ENCODE results near the gene LETMD1.

Gene LETMD1

GRCh38 chr12:51087818-51088217 is 39.7 kb downstream of the LETMD1 start (continued):
- TF ChIP-seq ZXDB (tag by site-specific recombination; IDR thresholded peaks at IDR 0.05) (no peak), SALL2 (tag by site-specific recombination; IDR thresholded peaks at IDR 0.05; ENCODE audit: borderline replicate concordance) (no peak), ZNF280D (tag by site-specific recombination; IDR thresholded peaks at IDR 0.05) (no peak)

- peaks cover 28 to 36% of the 10 kb centered on the region in 2 experiments for H3K36me3 ChIP-seq (ENCODE audit: control insufficient read depth in 2 of 2, insufficient read depth in 1 of 2, low read length in 2 of 2)
- TF ChIP-seq ZNF518A (tag by site-specific recombination; conservative IDR thresholded peaks at IDR 0.05; ENCODE audit: low read depth), result no peak
- TF ChIP-seq REPIN1 (tag by site-specific recombination; IDR thresholded peaks at IDR 0.05; ENCODE audit: low read depth), result no peak
- TF ChIP-seq ZNF18 (tag by site-specific recombination; IDR thresholded peaks at IDR 0.05), result no peak
- no peak for TF ChIP-seq ZNF239 (tag by site-specific recombination; IDR thresholded peaks at IDR 0.05)
- TF ChIP-seq SCRT2 (tag by site-specific recombination; IDR thresholded peaks at IDR 0.05), result no peak
- no peak for TF ChIP-seq ZNF155 (tag by site-specific recombination; IDR thresholded peaks at IDR 0.05)
- TF ChIP-seq ZBTB10 (tag by site-specific recombination; IDR thresholded peaks at IDR 0.05), result no peak
- TF ChIP-seq ZNF335 (tag by site-specific recombination; conservative IDR thresholded peaks at IDR 0.05), result no peak
- TF ChIP-seq GLI4 (tag by site-specific recombination; IDR thresholded peaks at IDR 0.05), result no peak
- no peak for TF ChIP-seq BCL11B (tag by site-specific recombination; IDR thresholded peaks at IDR 0.05; ENCODE audit: low read depth)
- no peak for TF ChIP-seq ZEB2 (tag by site-specific recombination; IDR thresholded peaks at IDR 0.05)
- TF ChIP-seq ZNF16 (tag by site-specific recombination; IDR thresholded peaks at IDR 0.05; ENCODE audit: low read depth), result no peak
- no peak for TF ChIP-seq ZNF184 (tag by site-specific recombination; IDR thresholded peaks at IDR 0.05)
- TF ChIP-seq ZNF214 (tag by site-specific recombination; IDR thresholded peaks at IDR 0.05; ENCODE audit: borderline replicate concordance), result no peak
- TF ChIP-seq ZNF521 (tag by site-specific recombination; IDR thresholded peaks at IDR 0.05), result no peak
- no peak for TF ChIP-seq ZNF548 (tag by site-specific recombination; IDR thresholded peaks at IDR 0.05)
- TF ChIP-seq ZSCAN23 (tag by site-specific recombination; IDR thresholded peaks at IDR 0.05), result no peak
- CTCF ChIA-PET, result interaction anchor here (0.6 kb wide), 1 partner anchor 280 kb away, joined by 6 read pairs; no protein-coding TSS in a partner anchor
Observed at GRCh38 chr12:51090705-51091229, 42.6 kb downstream of the LETMD1 start.

More at GRCh38 chr12:51090705-51091229, 42.6 kb downstream of the LETMD1 start:
- POLR2A ChIA-PET, result no interaction called here
- no peak overlapping the region for H3K4me3 ChIP-seq (ENCODE audit: low read depth, low read length)
- H3K27ac ChIP-seq (ENCODE audit: extremely low read depth, low read depth, low read length), result no peak overlapping the region
- H3K4me1 ChIP-seq (ENCODE audit: control insufficient read depth, insufficient read depth, low read length), result no peaks in the 10 kb centered on the region
- no peaks in the 10 kb centered on the region for H3K9me3 ChIP-seq (ENCODE audit: control insufficient read depth, insufficient read depth, low read depth, low read length)

Measured in HEK293 (cell line).